K562 (cell line): ENCODE measurements around the gene TCF4. TPM values are rescaled to one million over a fixed set of nuclear protein-coding genes. Genes with fewer than 3 reads are reported as not detected.

Source experiments
- ATAC-seq: fragments of 200-7000 bp; cut with Tn5 transposase; 3 replicates; pipeline ENCODE4 v1.9.1; 2020; ENCODE audit warnings: moderate library complexity
- BruUV-seq: library from RNA; stranded (reverse); fragments of 400-500 nt; replicated peaks from 2 replicates; lab custom pipeline; 2021; lab: Mats Ljungman, UMichigan
- CTCF ChIA-PET: fragments of 300-600 bp; formaldehyde crosslinking; extraction: SDS; loops from one replicate; lab custom pipeline; 2021; ENCODE audit warnings: low intra/inter-chr PET ratio; lab: Yijun Ruan, JAX
- POLR2A ChIA-PET: fragments of 300-600, 350-650 bp; sonication (Branson Sonifier 250); formaldehyde crosslinking; extraction: SDS; loops from one replicate; lab custom pipeline; 2021; ENCODE audit warnings: antibody characterized with exemption, inconsistent platforms; lab: Yijun Ruan, JAX
- DNase-seq, 4 experiments: peaks; one replicate each; pipeline versions ENCODE4 v3.0.0 to v3.0.0-alpha.2; 2011 to 2018; ENCODE audit warnings: low spot score in 3 of 4, mixed read lengths in 3 of 4; ENCODE audit errors: extremely low read depth in 1 of 4
- FAIRE-seq: peaks from 2 replicates; lab custom pipeline; 2011; peaks lifted over from hg19 to GRCh38; lab: Jason Lieb, UNC
- H2AFZ ChIP-seq: 2 replicates; pipeline ENCODE4 v1.6.0; 2011; ENCODE audit warnings: low read depth, low read length, control low read depth, inconsistent platforms
- H3K27ac ChIP-seq: fragments of 200-600 bp; 3 replicates; pipeline ENCODE4 v1.8.0; 2011; ENCODE audit warnings: low read depth, mild to moderate bottlenecking, control low read depth, inconsistent platforms, low read length, moderate library complexity, mixed read lengths; ENCODE audit errors: extremely low read depth
- H3K27me3 ChIP-seq, 2 experiments: fragments of 300-600 bp in 1 of 2; 2 replicates in 1 of 2; 3 replicates in 1 of 2; pipeline versions ENCODE4 v1.6.0 to v1.8.0; 2011; ENCODE audit warnings: inconsistent platforms in 2 of 2, low read length in 2 of 2, mild to moderate bottlenecking in 1 of 2, mixed read lengths in 1 of 2, moderate library complexity in 1 of 2; ENCODE audit not compliant: control insufficient read depth in 2 of 2, insufficient read depth in 2 of 2
- H3K36me3 ChIP-seq: fragments of 300-600 bp; 3 replicates; pipeline ENCODE4 v1.8.0; 2011; ENCODE audit warnings: mild to moderate bottlenecking, low read length, inconsistent platforms; ENCODE audit not compliant: control insufficient read depth, insufficient read depth
- H3K4me1 ChIP-seq, 2 experiments: fragments of 200-600 bp in 1 of 2; replicated peaks in 1 of 2; 2 replicates in 1 of 2; 3 replicates in 1 of 2; pipeline versions ENCODE4 v1.5.1 to v1.8.0; 2011; ENCODE audit warnings: inconsistent platforms in 2 of 2, low read length in 2 of 2, mild to moderate bottlenecking in 1 of 2, mixed read lengths in 1 of 2, moderate library complexity in 1 of 2; ENCODE audit not compliant: control insufficient read depth in 2 of 2, insufficient read depth in 2 of 2
- H3K4me2 ChIP-seq: 2 replicates; pipeline ENCODE4 v1.6.1; 2011; ENCODE audit warnings: low read length, control low read depth, inconsistent platforms, mixed read lengths; ENCODE audit not compliant: insufficient read depth
- H3K4me3 ChIP-seq: fragments of 200-600 bp; sonication (generic), shearing (Covaris generic); 2 replicates; pipeline ENCODE4 v1.5.1; 2016; ENCODE audit warnings: control low read depth, inconsistent platforms
- H3K79me2 ChIP-seq: fragments of 200-600 bp; 3 replicates; pipeline ENCODE4 v1.8.0; 2011; ENCODE audit warnings: low read length, inconsistent platforms; ENCODE audit not compliant: control insufficient read depth, insufficient read depth
- H3K9ac ChIP-seq, 2 experiments: 2 replicates each; pipeline versions ENCODE4 v1.6.0 to v1.6.1; 2011; ENCODE audit warnings: low read depth in 2 of 2, low read length in 2 of 2, control low read depth in 1 of 2, inconsistent platforms in 1 of 2, mild to moderate bottlenecking in 1 of 2, mixed read lengths in 1 of 2; ENCODE audit not compliant: insufficient read depth in 1 of 2
- H3K9me1 ChIP-seq: one replicate; pipeline ENCODE4 v1.6.0; 2011; ENCODE audit warnings: inconsistent platforms, mild to moderate bottlenecking, low read length, moderate library complexity; ENCODE audit not compliant: control insufficient read depth, insufficient read depth
- H3K9me3 ChIP-seq: replicated peaks from 2 replicates; pipeline ENCODE4 v1.5.1; 2011; ENCODE audit warnings: low read depth, low read length, inconsistent platforms; ENCODE audit not compliant: control insufficient read depth, insufficient read depth
- H4K20me1 ChIP-seq: replicated peaks from 2 replicates; pipeline ENCODE4 v1.6.1; 2011; ENCODE audit warnings: low read length, inconsistent platforms, mixed read lengths; ENCODE audit not compliant: control insufficient read depth, insufficient read depth
- CTCFL ChIP-seq: IDR thresholded peaks from 2 replicates; pipeline ENCODE4 v1.6.1; 2011; ENCODE audit warnings: borderline replicate concordance, low read depth, mild to moderate bottlenecking, moderate library complexity, low read length; ENCODE audit not compliant: insufficient read depth, poor library complexity, severe bottlenecking
- E2F8 ChIP-seq: fragments of 450-650 bp; IDR thresholded peaks from 2 replicates; pipeline ENCODE4 v1.7.1; 2018; ENCODE audit warnings: mild to moderate bottlenecking, low read depth; ENCODE audit not compliant: partially characterized antibody
- HNRNPUL1 ChIP-seq: fragments of 200-400 bp; formaldehyde crosslinking; IDR thresholded peaks from 2 replicates; pipeline ENCODE4 v1.6.1; 2017; ENCODE audit warnings: low read length
- JUN ChIP-seq, 2 experiments: sonication (generic) in 1 of 2; formaldehyde crosslinking in 1 of 2; IDR thresholded peaks; 2 replicates each; pipeline versions ENCODE4 v1.6.1 to v1.8.0; 2012 to 2022; ENCODE audit warnings: borderline replicate concordance in 2 of 2, mild to moderate bottlenecking in 2 of 2, improper control_type of control experiment in 1 of 2, low read depth in 1 of 2, low read length in 1 of 2, missing genetic modification reagents in 1 of 2
- MYBL2 ChIP-seq, 2 experiments: fragments of 450-650 bp in 1 of 2; sonication (generic) in 1 of 2; formaldehyde crosslinking in 1 of 2; IDR thresholded peaks; 2 replicates each; pipeline versions ENCODE4 v1.6.1 to v1.8.1; 2017 to 2022; ENCODE audit warnings: borderline replicate concordance in 1 of 2, inconsistent platforms in 1 of 2, low read depth in 1 of 2, mild to moderate bottlenecking in 1 of 2, missing genetic modification reagents in 1 of 2, moderate library complexity in 1 of 2
- SMARCB1 ChIP-seq: IDR thresholded peaks from 2 replicates; pipeline ENCODE4 v1.6.1; 2011; ENCODE audit warnings: improper control_type of control experiment, low read depth; ENCODE audit not compliant: insufficient read length
- ZNF217 ChIP-seq: sonication (generic); formaldehyde crosslinking; IDR thresholded peaks from 2 replicates; pipeline ENCODE4 v1.8.0; 2022; ENCODE audit warnings: mild to moderate bottlenecking, missing genetic modification reagents
- WGBS: fragments of 100-300 bp; shearing (Covaris generic); methylation state at CpG from one replicate; pipeline ENCODE4 v1.1.6; 2016; ENCODE audit warnings: low coverage, mixed read lengths; ENCODE audit not compliant: insufficient coverage; ENCODE audit errors: missing lambda C conversion rate; 5-methylcytosine and 5-hydroxymethylcytosine counted together
- in situ Hi-C: fragments of 300-500 bp; cut with MboI; formaldehyde crosslinking; loops from 4 replicates; pipeline ENCODE4 v1.15.0; 2018; ENCODE audit warnings: inconsistent platforms, mixed read lengths
- intact Hi-C: fragments of 100-400 bp; cut with micrococcal nuclease; formaldehyde crosslinking; loops from 2 replicates; pipeline ENCODE4 v1.14.2; 2022
- polyA plus RNA-seq, 8 experiments: library from polyadenylated mRNA; depleted of rRNA in 4 of 8; stranded (reverse) in 5 of 8; unstranded in 3 of 8; fragments of >200 nt; fragmentation: Nextera tagmentation in 2 of 8; fragmentation: Illumina TruSeq in 1 of 8; extraction: Ambion mirVana in 2 of 8; extraction: Trizol in 1 of 8; gene quantifications; 2 replicates each; pipeline versions ENCODE4 v1.2.1 to v1.2.3, GENCODE V29; 2011 to 2014; ENCODE audit warnings: inconsistent platforms in 1 of 8, missing spikeins in 1 of 8
- total RNA-seq, 7 experiments: library from RNA; depleted of rRNA in 6 of 7; stranded (reverse); fragments of >200 nt in 6 of 7; fragmentation: Illumina TruSeq in 2 of 7; extraction: Trizol in 2 of 7; gene quantifications; 2 replicates each; pipeline versions ENCODE4 v1.2.1 to v1.2.3, GENCODE V29; 2011 to 2021; ENCODE audit warnings: low replicate concordance in 1 of 7

The TCF4 gene
- total and polyA plus RNA-seq, 9 of the 15 experiments (the other 6 are each of a cell fraction or from before 2014, with no cell fraction given): 4.8 to 24.7 (median 15.2) TPM

- intact Hi-C loops: no loop called here
- FAIRE-seq (no peak), DNase-seq (no peak), ATAC-seq (no peak)
- no peaks in the 10 kb centered on the region for H3K9me3 ChIP-seq
- BruUV-seq: no TSS peak
- H3K4me1 ChIP-seq: no peaks in the 10 kb centered on the region
- TF ChIP-seq E2F8: no peak
- TF ChIP-seq ZNF217 (CRISPR knock-in tag): no peak
- no peak for TF ChIP-seq MYBL2 (IDR thresholded peaks at IDR 0.05; ENCODE audit: low read depth)
- no peak for TF ChIP-seq MYBL2 (CRISPR knock-in tag; IDR thresholded peaks at IDR 0.05; ENCODE audit: borderline replicate concordance)
- no peak for TF ChIP-seq JUN (IDR thresholded peaks at IDR 0.05; ENCODE audit: borderline replicate concordance, low read depth, low read length)
- no peak for TF ChIP-seq JUN (CRISPR knock-in tag; IDR thresholded peaks at IDR 0.05; ENCODE audit: borderline replicate concordance)
- no peak for TF ChIP-seq HNRNPUL1
- no peak for TF ChIP-seq CTCFL
- TF ChIP-seq SMARCB1: no peak
- 65% methylated on average over 2 of the region's 2 CpGs for WGBS
- no peak overlapping the region for H3K9ac ChIP-seq
- no peaks in the 10 kb centered on the region for H3K36me3 ChIP-seq
- no peaks in the 10 kb centered on the region for H4K20me1 ChIP-seq
- no peaks in the 10 kb centered on the region for H3K9me1 ChIP-seq
- ChIA-PET CTCF (no interaction called here), POLR2A (no interaction called here)
- no peaks in the 10 kb centered on the region for H3K79me2 ChIP-seq
- in situ Hi-C loops: no loop called here
- H3K27me3 ChIP-seq: no peaks in the 10 kb centered on the region
- no peak overlapping the region for H3K27ac ChIP-seq
- no peak overlapping the region for H2AFZ ChIP-seq
- no peak overlapping the region for H3K4me3 ChIP-seq
- H3K4me2 ChIP-seq: no peak overlapping the region
Observed at GRCh38 chr18:55396979-55397378, 191.0 kb downstream of the TCF4 start.
